ENCODE measurements around the gene MED13L. TPM values are rescaled to one million over a fixed set of nuclear protein-coding genes. Genes with fewer than 3 reads are reported as not detected.

MED13L gene
- total and polyA plus RNA-seq, 4 donors: 7.9 to 94.0 (median 37.7) TPM

- no peak for DNase-seq (ENCODE audit: low spot score)
- Histone ChIP-seq H3K4me3 (ENCODE audit: low read depth in 1 of 3, low read length in 3 of 3) (no peak overlapping the region), H3K9ac (ENCODE audit: low read depth in 1 of 2, low read length in 2 of 2) (no peak overlapping the region), H3K36me3 (ENCODE audit: control insufficient read depth in 4 of 4, insufficient read depth in 3 of 4, low read depth in 1 of 4, low read length in 3 of 4) (no peaks in the 10 kb centered on the region), H3K9me3 (ENCODE audit: control insufficient read depth in 4 of 4, low read length in 3 of 4) (no peaks in the 10 kb centered on the region), H3K27me3 (ENCODE audit: control insufficient read depth in 4 of 4, insufficient read depth in 4 of 4, low read length in 3 of 4) (no peaks in the 10 kb centered on the region), H3K4me1 (ENCODE audit: control insufficient read depth in 4 of 4, insufficient read depth in 4 of 4, low read length in 3 of 4) (peaks cover 2 to 23% (median 15%) of the 10 kb centered on the region in 4 donors), H3K27ac (ENCODE audit: low read depth in 1 of 2, low read length in 2 of 2) (no peak overlapping the region)
- TF ChIP-seq RAD21 (IDR thresholded peaks at IDR 0.05) (peak in 1 of 2 donors; percentile 62), SP1 (IDR thresholded peaks at IDR 0.05) (no peak), CTCF (IDR thresholded peaks at IDR 0.05; ENCODE audit: low read depth, low read length, missing input control) (peak; percentile 29)
- 73% methylated on average over 19 of the region's 19 CpGs for WGBS
Measured at GRCh38 chr12:115946867-115947695, 330.4 kb downstream of the MED13L start.

GRCh38 chr12:115946092-115946491 is 331.4 kb downstream of the MED13L start:
- TF ChIP-seq NR2F2 (IDR thresholded peaks at IDR 0.05) (no peak), CTCF (IDR thresholded peaks at IDR 0.05; ENCODE audit: low read depth, low read length, missing input control) (no peak), MAX (IDR thresholded peaks at IDR 0.05) (no peak), EGR1 (IDR thresholded peaks at IDR 0.05; ENCODE audit: low read depth in 2 of 2) (no peak), RAD21 (IDR thresholded peaks at IDR 0.05) (no peak), YY1 (IDR thresholded peaks at IDR 0.05) (no peak), HNF4G (IDR thresholded peaks at IDR 0.05) (no peak), GABPA (IDR thresholded peaks at IDR 0.05 in 1 of 2, conservative IDR thresholded peaks at IDR 0.05 in 1 of 2) (no peak), TAF1 (conservative IDR thresholded peaks at IDR 0.05) (no peak), SP1 (IDR thresholded peaks at IDR 0.05) (no peak), FOXA2 (IDR thresholded peaks at IDR 0.05) (no peak), JUND (IDR thresholded peaks at IDR 0.05) (no peak)
- TF ChIP-seq, protein P1, sequence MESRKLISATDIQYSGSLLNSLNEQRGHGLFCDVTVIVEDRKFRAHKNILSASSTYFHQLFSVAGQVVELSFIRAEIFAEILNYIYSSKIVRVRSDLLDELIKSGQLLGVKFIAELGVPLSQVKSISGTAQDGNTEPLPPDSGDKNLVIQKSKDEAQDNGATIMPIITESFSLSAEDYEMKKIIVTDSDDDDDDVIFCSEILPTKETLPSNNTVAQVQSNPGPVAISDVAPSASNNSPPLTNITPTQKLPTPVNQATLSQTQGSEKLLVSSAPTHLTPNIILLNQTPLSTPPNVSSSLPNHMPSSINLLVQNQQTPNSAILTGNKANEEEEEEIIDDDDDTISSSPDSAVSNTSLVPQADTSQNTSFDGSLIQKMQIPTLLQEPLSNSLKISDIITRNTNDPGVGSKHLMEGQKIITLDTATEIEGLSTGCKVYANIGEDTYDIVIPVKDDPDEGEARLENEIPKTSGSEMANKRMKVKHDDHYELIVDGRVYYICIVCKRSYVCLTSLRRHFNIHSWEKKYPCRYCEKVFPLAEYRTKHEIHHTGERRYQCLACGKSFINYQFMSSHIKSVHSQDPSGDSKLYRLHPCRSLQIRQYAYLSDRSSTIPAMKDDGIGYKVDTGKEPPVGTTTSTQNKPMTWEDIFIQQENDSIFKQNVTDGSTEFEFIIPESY (IDR thresholded peaks at IDR 0.05): no peak
- TF ChIP-seq, protein P2, sequence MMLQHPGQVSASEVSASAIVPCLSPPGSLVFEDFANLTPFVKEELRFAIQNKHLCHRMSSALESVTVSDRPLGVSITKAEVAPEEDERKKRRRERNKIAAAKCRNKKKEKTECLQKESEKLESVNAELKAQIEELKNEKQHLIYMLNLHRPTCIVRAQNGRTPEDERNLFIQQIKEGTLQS (IDR thresholded peaks at IDR 0.05): no peak
- DNase-seq (ENCODE audit: low spot score): no peak
- Histone ChIP-seq H3K27ac (ENCODE audit: low read depth in 1 of 2, low read length in 2 of 2) (no peak overlapping the region), H3K4me1 (ENCODE audit: control insufficient read depth in 4 of 4, insufficient read depth in 4 of 4, low read length in 3 of 4) (peaks cover 2 to 23% (median 15%) of the 10 kb centered on the region in 4 donors), H3K27me3 (ENCODE audit: control insufficient read depth in 4 of 4, insufficient read depth in 4 of 4, low read length in 3 of 4) (no peaks in the 10 kb centered on the region), H3K36me3 (ENCODE audit: control insufficient read depth in 4 of 4, insufficient read depth in 3 of 4, low read depth in 1 of 4, low read length in 3 of 4) (no peaks in the 10 kb centered on the region), H3K4me3 (ENCODE audit: low read depth in 1 of 3, low read length in 3 of 3) (no peak overlapping the region), H3K9me3 (ENCODE audit: control insufficient read depth in 4 of 4, low read length in 3 of 4) (no peaks in the 10 kb centered on the region), H3K9ac (ENCODE audit: low read depth in 1 of 2, low read length in 2 of 2) (no peak overlapping the region)
- WGBS: 94% methylated on average over 6 of the region's 6 CpGs
